ENCODE results near the gene CGNL1. TPM values are rescaled to one million over a fixed set of nuclear protein-coding genes. Genes with fewer than 3 reads are reported as not detected.

Gene CGNL1
- total RNA-seq, 4 donors from 2014 or later, result 9.6 to 21.3 (median 13.1) TPM

- TF ChIP-seq POLR2A (IDR thresholded peaks at IDR 0.05; ENCODE audit: low read depth) (no peak), EP300 (IDR thresholded peaks at IDR 0.05) (no peak), POLR2AphosphoS5 (IDR thresholded peaks at IDR 0.05) (no peak)
- TF ChIP-seq, protein P1, sequence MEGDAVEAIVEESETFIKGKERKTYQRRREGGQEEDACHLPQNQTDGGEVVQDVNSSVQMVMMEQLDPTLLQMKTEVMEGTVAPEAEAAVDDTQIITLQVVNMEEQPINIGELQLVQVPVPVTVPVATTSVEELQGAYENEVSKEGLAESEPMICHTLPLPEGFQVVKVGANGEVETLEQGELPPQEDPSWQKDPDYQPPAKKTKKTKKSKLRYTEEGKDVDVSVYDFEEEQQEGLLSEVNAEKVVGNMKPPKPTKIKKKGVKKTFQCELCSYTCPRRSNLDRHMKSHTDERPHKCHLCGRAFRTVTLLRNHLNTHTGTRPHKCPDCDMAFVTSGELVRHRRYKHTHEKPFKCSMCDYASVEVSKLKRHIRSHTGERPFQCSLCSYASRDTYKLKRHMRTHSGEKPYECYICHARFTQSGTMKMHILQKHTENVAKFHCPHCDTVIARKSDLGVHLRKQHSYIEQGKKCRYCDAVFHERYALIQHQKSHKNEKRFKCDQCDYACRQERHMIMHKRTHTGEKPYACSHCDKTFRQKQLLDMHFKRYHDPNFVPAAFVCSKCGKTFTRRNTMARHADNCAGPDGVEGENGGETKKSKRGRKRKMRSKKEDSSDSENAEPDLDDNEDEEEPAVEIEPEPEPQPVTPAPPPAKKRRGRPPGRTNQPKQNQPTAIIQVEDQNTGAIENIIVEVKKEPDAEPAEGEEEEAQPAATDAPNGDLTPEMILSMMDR (IDR thresholded peaks at IDR 0.05), result no peak
- no peaks in the 10 kb centered on the region for H3K9me3 ChIP-seq
- WGBS, result 87% methylated on average over 11 of the region's 11 CpGs
- H3K4me1 ChIP-seq, result no peaks in the 10 kb centered on the region
- peaks cover 0 to 28% (median 0%) of the 10 kb centered on the region in 4 donors for H3K36me3 ChIP-seq
- no peaks in the 10 kb centered on the region for H3K27me3 ChIP-seq
- intact Hi-C loops (cut with DNase I), result no loop called here
- DNase-seq (ENCODE audit: extremely low spot score), result no peak
- no peak overlapping the region for H3K4me3 ChIP-seq
- H3K27ac ChIP-seq (replicated peaks in 1 of 4), result no peak overlapping the region
Measured at GRCh38 chr15:57452090-57452754, 75.9 kb downstream of the CGNL1 start.

GRCh38 chr15:57455929-57456328, 79.6 kb downstream of the CGNL1 start:
- no peak overlapping the region for H3K27ac ChIP-seq (replicated peaks in 1 of 4)
- H3K4me1 ChIP-seq, result peaks cover 0 to 8% (median 0%) of the 10 kb centered on the region in 4 donors
- H3K4me3 ChIP-seq, result no peak overlapping the region
- H3K27me3 ChIP-seq, result no peaks in the 10 kb centered on the region
- 95% methylated on average over 2 of the region's 2 CpGs for WGBS
- H3K9me3 ChIP-seq, result no peaks in the 10 kb centered on the region
- intact Hi-C loops (cut with DNase I), result no loop called here
- no peak for DNase-seq (ENCODE audit: extremely low spot score)
- peaks cover 0 to 30% (median 0%) of the 10 kb centered on the region in 4 donors for H3K36me3 ChIP-seq
- TF ChIP-seq, protein P1 (IDR thresholded peaks at IDR 0.05), result no peak
- TF ChIP-seq POLR2AphosphoS5 (IDR thresholded peaks at IDR 0.05) (no peak), POLR2A (IDR thresholded peaks at IDR 0.05; ENCODE audit: low read depth) (no peak), EP300 (IDR thresholded peaks at IDR 0.05) (no peak)

DNA sequence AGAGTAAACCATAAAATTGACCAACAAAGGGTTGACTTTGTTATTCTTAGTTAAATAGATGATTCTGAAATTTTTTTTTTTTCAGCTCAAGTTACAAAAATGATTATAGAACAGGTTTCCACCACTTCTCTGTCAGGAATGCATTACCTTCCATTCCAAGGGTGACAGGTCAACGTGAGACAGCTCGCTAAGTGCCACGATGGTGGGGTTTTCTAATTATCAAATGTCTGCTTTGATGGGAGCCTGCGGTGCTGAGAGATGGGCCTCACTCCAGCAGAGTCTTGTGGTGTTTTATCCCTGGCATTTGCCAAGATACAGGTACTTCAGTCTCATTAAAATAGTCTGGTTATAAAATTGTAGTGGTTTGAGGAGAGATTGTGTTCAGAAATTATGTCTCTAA, 80.3 kb downstream of the CGNL1 start:
- intact Hi-C loops (cut with DNase I), result no loop called here
- no peak overlapping the region for H3K27ac ChIP-seq (replicated peaks in 1 of 4)
- 83% methylated on average over 4 of the region's 4 CpGs for WGBS
- DNase-seq (ENCODE audit: extremely low spot score), result no peak
- no peak for TF ChIP-seq EP300 (IDR thresholded peaks at IDR 0.05)
- TF ChIP-seq POLR2AphosphoS5 (IDR thresholded peaks at IDR 0.05), result no peak
- no peak for TF ChIP-seq POLR2A (IDR thresholded peaks at IDR 0.05; ENCODE audit: low read depth)
- TF ChIP-seq, protein P1 (IDR thresholded peaks at IDR 0.05), result no peak
- H3K4me3 ChIP-seq, result no peak overlapping the region
- H3K27me3 ChIP-seq, result no peaks in the 10 kb centered on the region
- H3K4me1 ChIP-seq, result peaks cover 0 to 8% (median 0%) of the 10 kb centered on the region in 4 donors
- H3K36me3 ChIP-seq, result peaks cover 0 to 30% (median 2%) of the 10 kb centered on the region in 4 donors
- no peaks in the 10 kb centered on the region for H3K9me3 ChIP-seq

DNA sequence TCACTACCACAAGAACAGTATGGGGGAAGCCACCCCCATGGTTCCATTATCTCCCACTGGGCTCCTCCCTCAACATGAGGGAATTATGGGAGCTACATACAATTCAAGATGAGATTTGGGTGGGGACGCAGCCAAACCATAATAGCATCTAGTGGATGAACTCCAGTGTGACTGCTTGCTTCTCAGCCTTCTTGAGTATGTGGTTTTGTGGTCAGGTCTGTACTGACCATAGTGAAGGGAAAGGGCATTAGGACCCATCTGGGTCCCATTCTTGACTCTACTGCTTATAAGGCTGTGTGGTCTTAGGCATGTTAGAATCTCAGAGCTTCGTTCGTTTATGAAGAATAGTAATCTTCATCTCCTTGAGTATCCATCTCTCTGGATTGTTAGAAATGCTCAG, 81.4 kb downstream of the CGNL1 start:
- no peak overlapping the region for H3K27ac ChIP-seq (replicated peaks in 1 of 4)
- no peak for TF ChIP-seq EP300 (IDR thresholded peaks at IDR 0.05)
- TF ChIP-seq, protein P1 (IDR thresholded peaks at IDR 0.05), result no peak
- no peak for TF ChIP-seq POLR2A (IDR thresholded peaks at IDR 0.05; ENCODE audit: low read depth)
- TF ChIP-seq POLR2AphosphoS5 (IDR thresholded peaks at IDR 0.05), result no peak
- intact Hi-C loops (cut with DNase I), result no loop called here
- 90% methylated on average over 3 of the region's 3 CpGs for WGBS
- no peaks in the 10 kb centered on the region for H3K27me3 ChIP-seq
- H3K4me3 ChIP-seq, result no peak overlapping the region
- peaks cover 0 to 8% (median 0%) of the 10 kb centered on the region in 4 donors for H3K4me1 ChIP-seq
- DNase-seq (ENCODE audit: extremely low spot score), result no peak
- H3K36me3 ChIP-seq, result peaks cover 0 to 22% (median 3%) of the 10 kb centered on the region in 4 donors
- no peaks in the 10 kb centered on the region for H3K9me3 ChIP-seq

All from esophagus muscularis mucosa (tissue), 4 donors.